Stimulated activated CD4-positive, alpha-beta T cell treated with anti-CD3 and anti-CD28 coated beads, TNF-alpha, amount 100 ng/mL, for 24 hours (primary cell): ENCODE results near the gene GBP2.
A peak's percentile ranks its signal among the peaks of the same experiment; 100 is the strongest.
"Not testable (repeated sequence)": the region's sequence is repeated elsewhere in the genome, so short reads cannot be mapped to it uniquely, and the experiment has no call there.

Experiments used
- DNase-seq, 3 experiments: peaks; one replicate each; pipeline ENCODE4 v3.0.0-alpha.2; 2020; ENCODE audit warnings: low read depth in 3 of 3

GBP2 gene

GRCh38 chr1:89126602-89127565 is 970 bp upstream of the GBP2 start:
- peak; percentile 46 to 65 (median 62) for DNase-seq

GRCh38 chr1:89125240-89125912 is 538 bp downstream of the GBP2 start:
- no peak for DNase-seq

GRCh38 chr1:89121641-89122040 is 4.3 kb downstream of the GBP2 start:
- DNase-seq: no peak

- no peak for DNase-seq
Observed at GRCh38 chr1:89114662-89115061, 11.3 kb downstream of the GBP2 start.

GRCh38 chr1:89112871-89113613 is 12.9 kb downstream of the GBP2 start:
- DNase-seq: no peak

- DNase-seq: no peak
Observed at GRCh38 chr1:89104687-89105086, 21.2 kb downstream of the GBP2 start.

GRCh38 chr1:89104147-89104546 is 21.8 kb downstream of the GBP2 start:
- DNase-seq: no peak

GRCh38 chr1:89102021-89102420 is 23.9 kb downstream of the GBP2 start:
- DNase-seq: no peak

- DNase-seq: no peak
Observed at GRCh38 chr1:89100412-89100811, 25.5 kb downstream of the GBP2 start.

- DNase-seq: no peak
Observed at GRCh38 chr1:89098857-89099256, 27.1 kb downstream of the GBP2 start.

- DNase-seq: no peak
Observed at GRCh38 chr1:89095737-89096136, 30.2 kb downstream of the GBP2 start.

GRCh38 chr1:89089962-89090361 is 36.0 kb downstream of the GBP2 start:
- DNase-seq: no peak

- DNase-seq: no peak
Observed at GRCh38 chr1:89088572-89088971, 37.3 kb downstream of the GBP2 start.

- DNase-seq: no peak
Observed at GRCh38 chr1:89087241-89087640, 38.7 kb downstream of the GBP2 start.

- peak in 1 of 3 experiments; percentile 52 for DNase-seq
Observed at GRCh38 chr1:89085781-89086180, 40.1 kb downstream of the GBP2 start.

GRCh38 chr1:89081005-89081404 is 44.9 kb downstream of the GBP2 start:
- DNase-seq: no peak

- not testable (repeated sequence) for DNase-seq
Observed at GRCh38 chr1:89080068-89080467, 45.8 kb downstream of the GBP2 start.

GRCh38 chr1:89072466-89073065 is 53.3 kb downstream of the GBP2 start:
- not testable (repeated sequence) for DNase-seq

- no peak for DNase-seq
Observed at GRCh38 chr1:89070509-89070908, 55.4 kb downstream of the GBP2 start.

- no peak for DNase-seq
Observed at GRCh38 chr1:89069951-89070350, 56.0 kb downstream of the GBP2 start.

GRCh38 chr1:89068291-89068690 is 57.6 kb downstream of the GBP2 start:
- DNase-seq: no peak
